GM23248 (cell line): ENCODE measurements around the gene SLC6A7.

ENCODE experiments used
- EZH2 ChIP-seq: fragments of 200-600 bp; sonication (generic); IDR thresholded peaks from 2 replicates; pipeline ENCODE4 v1.6.1; 2018; ENCODE audit warnings: antibody characterized with exemption, mild to moderate bottlenecking; ENCODE audit not compliant: insufficient read depth, poor library complexity, severe bottlenecking
- EZH2phosphoT487 ChIP-seq: fragments of 200-600 bp; sonication (generic); IDR thresholded peaks from 2 replicates; pipeline ENCODE4 v1.6.1; 2018; ENCODE audit warnings: antibody characterized with exemption, moderate library complexity, mild to moderate bottlenecking, low read depth; ENCODE audit not compliant: insufficient read depth

DNA sequence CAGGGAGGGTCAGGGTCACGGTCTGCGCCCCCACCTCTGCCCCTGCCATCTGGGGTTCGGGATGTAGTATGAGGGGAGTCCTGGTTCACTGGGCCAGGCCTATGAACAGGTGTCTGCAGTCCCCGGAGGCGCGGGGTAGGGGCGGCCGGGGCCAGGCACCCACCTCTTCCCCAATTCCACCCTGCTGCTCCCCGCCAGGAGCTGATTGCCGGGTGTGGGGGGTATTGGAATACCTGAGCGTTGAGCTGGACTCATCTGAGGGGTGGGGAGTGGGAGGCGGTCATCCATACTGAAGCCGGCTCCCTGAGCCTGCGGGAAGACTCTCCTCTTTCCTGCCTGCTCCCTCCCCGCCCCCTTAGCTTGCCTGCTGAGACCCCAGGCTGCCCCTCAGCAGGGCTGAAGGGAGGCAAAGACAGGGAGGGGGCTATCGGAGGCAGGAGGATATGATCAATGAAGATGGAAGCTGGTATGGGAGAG lies 679 bp downstream of the SLC6A7 start:
- TF ChIP-seq EZH2, result no peak
- TF ChIP-seq EZH2phosphoT487, result no peak
